HG03342 (cell line): ENCODE data around the gene B3GNT3.

Experiments used
- ATAC-seq: cut with Tn5 transposase; IDR thresholded peaks from one replicate; pipeline ENCODE4 v1.9.1; 2021; ENCODE audit warnings: mild to moderate bottlenecking, moderate library complexity; ENCODE audit not compliant: unreplicated experiment

Gene B3GNT3

GRCh38 chr19:17794731-17795494 lies at the start of gene B3GNT3:
Gene B3GNT3, plus strand, starts transcription at chr19:17795138. Its CDS starts 12,670 bp downstream, at chr19:17807808.
- no peak for ATAC-seq

GRCh38 chr19:17747205-17748098 lies 47.5 kb upstream of the B3GNT3 start:
- ATAC-seq: peak; percentile 71

GRCh38 chr19:17748884-17749638 lies 45.9 kb upstream of the B3GNT3 start:
- ATAC-seq: no peak

- no peak for ATAC-seq
Measured at GRCh38 chr19:17749912-17750317, 45.0 kb upstream of the B3GNT3 start.

GRCh38 chr19:17751103-17751911 lies 43.6 kb upstream of the B3GNT3 start, which contains the start of gene FCHO1:
Gene FCHO1, plus strand, starts transcription at chr19:17751477. Its CDS starts 3,688 bp downstream, at chr19:17755165.
- peak; percentile 33 for ATAC-seq

GRCh38 chr19:17751912-17752273 lies 43.0 kb upstream of the B3GNT3 start:
- no peak for ATAC-seq

GRCh38 chr19:17752865-17753639 lies 41.9 kb upstream of the B3GNT3 start:
- ATAC-seq: no peak

- no peak for ATAC-seq
Measured at GRCh38 chr19:17753976-17754375, 41.0 kb upstream of the B3GNT3 start.

- peak; percentile 45 for ATAC-seq
Measured at GRCh38 chr19:17754634-17755442, 40.1 kb upstream of the B3GNT3 start.

GRCh38 chr19:17755443-17755890 lies 39.5 kb upstream of the B3GNT3 start:
- ATAC-seq: no peak

GRCh38 chr19:17755977-17756670 lies 38.8 kb upstream of the B3GNT3 start:
- ATAC-seq: no peak

- no peak for ATAC-seq
Measured at GRCh38 chr19:17757125-17757524, 37.8 kb upstream of the B3GNT3 start.

- ATAC-seq: no peak
Measured at GRCh38 chr19:17758515-17758914, 36.4 kb upstream of the B3GNT3 start.

GRCh38 chr19:17761148-17761547 lies 33.8 kb upstream of the B3GNT3 start:
- ATAC-seq: no peak

GRCh38 chr19:17762505-17763229 lies 32.3 kb upstream of the B3GNT3 start:
- ATAC-seq: no peak

GRCh38 chr19:17764348-17764747 lies 30.6 kb upstream of the B3GNT3 start:
- ATAC-seq: no peak

- no peak for ATAC-seq
Measured at GRCh38 chr19:17765069-17765618, 29.8 kb upstream of the B3GNT3 start.
